ENCODE measurements around the gene DHX57. TPM values are rescaled to one million over a fixed set of nuclear protein-coding genes. Genes with fewer than 3 reads are reported as not detected.

Gene DHX57
- total RNA-seq, 1 donor from 2014 or later: 4.3 TPM

GRCh38 chr2:38750891-38751595, 124.7 kb downstream of the DHX57 start, which contains the start of gene SRSF7:
SRSF7 (minus strand) TSS chr2:38751361; CDS start chr2:38751256, 105 bp downstream.
- no peaks in the 10 kb centered on the region for H3K27me3 ChIP-seq
- intact Hi-C loops (cut with DNase I): loop anchor here (2.0 to 10.0 kb wide), 5 partner anchors 28 to 374 kb away; partner anchors contain the start of genes ATL2, GALM, GEMIN6 and HNRNPLL
- peaks cover 24 to 35% of the 10 kb centered on the region in 2 donors for H3K36me3 ChIP-seq
- peak within 1 kb of the TSS; percentile 71 to 90 for H3K4me3 ChIP-seq
- H3K9me3 ChIP-seq: no peaks in the 10 kb centered on the region
- peaks cover 5 to 28% of the 10 kb centered on the region in 2 donors for H3K4me1 ChIP-seq
- DNase-seq (ENCODE audit: low spot score in 2 of 2): peak; percentile 89 to 99
- TF ChIP-seq, protein P1, sequence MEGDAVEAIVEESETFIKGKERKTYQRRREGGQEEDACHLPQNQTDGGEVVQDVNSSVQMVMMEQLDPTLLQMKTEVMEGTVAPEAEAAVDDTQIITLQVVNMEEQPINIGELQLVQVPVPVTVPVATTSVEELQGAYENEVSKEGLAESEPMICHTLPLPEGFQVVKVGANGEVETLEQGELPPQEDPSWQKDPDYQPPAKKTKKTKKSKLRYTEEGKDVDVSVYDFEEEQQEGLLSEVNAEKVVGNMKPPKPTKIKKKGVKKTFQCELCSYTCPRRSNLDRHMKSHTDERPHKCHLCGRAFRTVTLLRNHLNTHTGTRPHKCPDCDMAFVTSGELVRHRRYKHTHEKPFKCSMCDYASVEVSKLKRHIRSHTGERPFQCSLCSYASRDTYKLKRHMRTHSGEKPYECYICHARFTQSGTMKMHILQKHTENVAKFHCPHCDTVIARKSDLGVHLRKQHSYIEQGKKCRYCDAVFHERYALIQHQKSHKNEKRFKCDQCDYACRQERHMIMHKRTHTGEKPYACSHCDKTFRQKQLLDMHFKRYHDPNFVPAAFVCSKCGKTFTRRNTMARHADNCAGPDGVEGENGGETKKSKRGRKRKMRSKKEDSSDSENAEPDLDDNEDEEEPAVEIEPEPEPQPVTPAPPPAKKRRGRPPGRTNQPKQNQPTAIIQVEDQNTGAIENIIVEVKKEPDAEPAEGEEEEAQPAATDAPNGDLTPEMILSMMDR (IDR thresholded peaks at IDR 0.05): no peak
- peak within 1 kb of the TSS; percentile 87 to 98 for H3K27ac ChIP-seq

DNA sequence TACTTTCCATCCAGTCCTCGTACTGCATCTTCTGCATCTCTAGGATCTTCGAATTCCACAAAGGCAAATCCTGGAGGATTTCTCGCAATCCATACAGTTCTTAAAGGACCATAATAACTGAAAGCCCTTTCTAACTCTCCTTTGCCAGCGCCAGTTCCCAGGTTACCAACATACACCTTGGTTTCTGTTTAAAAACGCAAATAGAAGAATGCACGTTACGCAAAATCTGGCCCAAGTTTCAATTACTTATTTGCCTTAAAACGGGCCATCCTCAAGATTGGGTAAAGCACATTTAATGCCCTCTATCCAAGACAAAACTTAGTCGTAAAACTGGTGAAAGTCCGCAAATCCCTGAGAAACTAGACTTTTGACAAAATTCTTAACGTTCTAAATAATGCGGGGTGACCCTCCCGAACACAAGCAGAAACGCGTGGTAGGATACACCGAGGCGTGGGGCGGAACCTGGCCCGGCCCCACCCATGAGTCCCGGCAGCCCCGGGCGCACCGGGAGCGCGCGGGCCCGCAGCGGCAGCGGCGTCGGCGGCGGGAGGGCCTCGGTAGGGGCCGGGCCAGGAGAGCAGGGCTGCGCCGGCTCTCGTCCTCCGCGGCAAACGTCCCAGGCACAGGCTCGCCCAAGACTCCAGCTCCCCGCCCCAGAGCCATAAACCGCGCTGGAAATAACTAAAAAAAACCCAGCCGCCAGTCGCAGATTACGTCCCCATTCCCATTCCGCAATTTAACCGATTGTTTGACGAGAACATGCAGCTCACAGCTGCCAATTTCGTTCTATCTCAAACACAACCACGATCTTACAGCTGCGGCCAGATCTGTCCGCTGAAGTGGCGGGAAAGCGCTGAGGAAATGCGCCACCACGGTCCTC, 125.5 kb downstream of the DHX57 start:
- peaks cover 5 to 28% of the 10 kb centered on the region in 2 donors for H3K4me1 ChIP-seq

GRCh38 chr2:38748943-38749804, 126.6 kb downstream of the DHX57 start:
- peak overlapping the region in 1 of 2 donors; percentile 87 for H3K27ac ChIP-seq
- intact Hi-C loops (cut with DNase I): no loop called here
- H3K4me3 ChIP-seq: peak overlapping the region; percentile 71 to 90
- no peaks in the 10 kb centered on the region for H3K27me3 ChIP-seq
- H3K4me1 ChIP-seq: peaks cover 5 to 28% of the 10 kb centered on the region in 2 donors
- TF ChIP-seq, protein P1 (IDR thresholded peaks at IDR 0.05): no peak
- peaks cover 41 to 53% of the 10 kb centered on the region in 2 donors for H3K36me3 ChIP-seq
- DNase-seq (ENCODE audit: low spot score in 2 of 2): no peak
- H3K9me3 ChIP-seq: no peaks in the 10 kb centered on the region

More for the DNA sequence above, 125.5 kb downstream of the DHX57 start:
- H3K4me3 ChIP-seq: peak overlapping the region; percentile 71 to 90
- TF ChIP-seq, protein P1 (IDR thresholded peaks at IDR 0.05): no peak
- no peaks in the 10 kb centered on the region for H3K9me3 ChIP-seq
- H3K36me3 ChIP-seq: peaks cover 32 to 43% of the 10 kb centered on the region in 2 donors
- intact Hi-C loops (cut with DNase I): loop anchor here (2.0 to 10.0 kb wide), 5 partner anchors 29 to 375 kb away; partner anchors contain the start of genes ATL2, GALM, GEMIN6 and HNRNPLL
- H3K27me3 ChIP-seq: no peaks in the 10 kb centered on the region
- DNase-seq (ENCODE audit: low spot score in 2 of 2): peak in 1 of 2 donors; percentile 78
- H3K27ac ChIP-seq: peak overlapping the region; percentile 87 to 98

DNA sequence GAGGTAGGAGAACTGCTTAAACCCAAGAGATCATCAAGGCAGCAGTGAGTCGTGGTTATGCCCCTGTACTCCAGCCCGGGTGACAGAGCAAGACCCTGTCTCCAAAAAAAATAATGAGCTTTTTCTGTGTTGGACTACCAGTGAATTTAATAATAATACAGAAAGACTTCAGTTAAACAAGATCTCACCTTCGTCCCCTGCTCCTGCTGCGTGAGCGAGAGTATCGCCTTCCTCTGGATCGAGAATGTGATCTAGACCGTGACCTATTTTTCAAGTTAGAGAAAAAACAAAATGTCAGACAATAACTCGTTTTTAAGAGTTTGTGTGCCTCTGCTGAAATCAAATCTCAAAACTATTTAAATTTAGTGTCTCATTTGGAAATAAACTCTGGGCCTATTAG, 127.3 kb downstream of the DHX57 start:
- Histone ChIP-seq H3K27ac (no peak overlapping the region), H3K9me3 (no peaks in the 10 kb centered on the region), H3K27me3 (no peaks in the 10 kb centered on the region), H3K4me1 (peaks cover 5 to 28% of the 10 kb centered on the region in 2 donors), H3K36me3 (peaks cover 46 to 60% of the 10 kb centered on the region in 2 donors), H3K4me3 (no peak overlapping the region)
- TF ChIP-seq, protein P1 (IDR thresholded peaks at IDR 0.05): no peak
- no peak for DNase-seq (ENCODE audit: low spot score in 2 of 2)
- intact Hi-C loops (cut with DNase I): no loop called here

GRCh38 chr2:38747819-38748218, 127.9 kb downstream of the DHX57 start:
- no peaks in the 10 kb centered on the region for H3K9me3 ChIP-seq
- no peak overlapping the region for H3K27ac ChIP-seq
- peaks cover 52 to 65% of the 10 kb centered on the region in 2 donors for H3K36me3 ChIP-seq
- TF ChIP-seq, protein P1 (IDR thresholded peaks at IDR 0.05): no peak
- H3K27me3 ChIP-seq: no peaks in the 10 kb centered on the region
- DNase-seq (ENCODE audit: low spot score in 2 of 2): no peak
- peaks cover 5 to 28% of the 10 kb centered on the region in 2 donors for H3K4me1 ChIP-seq
- H3K4me3 ChIP-seq: no peak overlapping the region
- intact Hi-C loops (cut with DNase I): no loop called here
